ENCODE results near the gene GLIS1.

The GLIS1 gene

DNA sequence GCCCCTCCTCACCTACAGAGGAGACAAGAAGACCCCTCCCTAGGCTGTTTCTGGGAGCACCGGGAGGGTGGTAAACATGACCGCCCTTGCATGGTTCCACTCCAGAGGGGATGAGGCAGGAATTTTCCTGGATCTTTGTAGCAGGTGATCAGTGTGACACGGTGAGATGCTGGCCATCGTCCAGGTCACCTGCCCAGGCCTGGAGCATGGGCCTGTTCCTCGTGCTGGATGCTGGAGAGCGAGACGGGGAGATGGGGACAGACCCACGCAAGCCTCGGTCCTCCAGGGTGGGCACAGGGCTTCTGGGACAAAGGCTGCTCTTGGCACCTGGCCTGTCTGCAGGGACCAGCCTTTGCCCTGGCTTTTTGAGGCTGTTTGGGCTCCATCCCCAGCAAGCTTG, 233.6 kb downstream of the GLIS1 start:
- no peak for DNase-seq

- DNase-seq = no peak
These were observed 234.1 kb downstream of the GLIS1 start for GRCh38 chr1:53504901-53505300.

- DNase-seq = peak; percentile 28
These were observed 235.3 kb downstream of the GLIS1 start for GRCh38 chr1:53503433-53504217.

GRCh38 chr1:53502641-53503432, 236.1 kb downstream of the GLIS1 start:
- peak; percentile 61 for DNase-seq

- no peak for DNase-seq
These were observed 237.6 kb downstream of the GLIS1 start for GRCh38 chr1:53501065-53502005.

DNA sequence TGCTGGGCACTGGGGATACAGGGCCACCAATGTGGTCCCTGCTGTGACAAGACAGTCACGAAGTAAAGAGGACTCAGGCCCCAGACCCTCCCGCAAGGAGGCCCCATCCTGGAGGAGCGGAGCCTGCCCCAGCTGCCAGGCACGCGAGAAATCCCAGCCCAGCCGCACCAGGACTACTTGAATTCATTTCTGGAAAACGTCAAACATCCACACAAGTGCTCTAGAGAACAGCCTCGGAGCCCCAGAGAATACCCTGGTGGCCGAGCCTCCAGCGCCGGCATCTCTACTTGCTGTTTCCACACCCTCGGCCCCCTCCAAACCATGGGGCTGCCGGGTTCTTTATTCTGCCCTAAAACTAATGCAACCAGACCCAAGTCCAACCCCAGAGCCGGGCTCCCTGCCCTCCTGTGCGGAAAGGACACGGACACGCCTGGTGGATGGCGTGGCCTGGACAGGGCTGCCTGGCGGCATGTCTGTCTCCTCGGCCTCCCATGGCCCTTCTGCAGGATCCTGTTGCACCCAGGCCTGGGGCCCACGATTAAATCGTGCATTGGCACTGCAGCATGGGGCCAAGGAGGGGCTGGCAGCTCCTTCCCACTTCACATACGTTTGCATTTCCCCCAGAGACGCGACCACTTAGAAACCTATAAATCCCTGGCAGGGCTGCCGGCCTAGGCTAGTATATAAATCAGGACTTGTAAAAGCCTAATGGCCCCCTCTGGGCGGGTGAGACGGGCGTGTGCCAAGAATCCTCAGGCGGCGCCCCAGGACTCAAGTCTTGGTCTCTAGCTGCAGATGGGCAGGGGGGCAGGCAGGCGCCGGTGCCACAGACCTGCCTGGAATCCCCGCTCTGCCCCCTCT, 238.5 kb downstream of the GLIS1 start:
- no peak for DNase-seq

- no peak for DNase-seq
These were observed 239.4 kb downstream of the GLIS1 start for GRCh38 chr1:53499257-53500203.

DNA sequence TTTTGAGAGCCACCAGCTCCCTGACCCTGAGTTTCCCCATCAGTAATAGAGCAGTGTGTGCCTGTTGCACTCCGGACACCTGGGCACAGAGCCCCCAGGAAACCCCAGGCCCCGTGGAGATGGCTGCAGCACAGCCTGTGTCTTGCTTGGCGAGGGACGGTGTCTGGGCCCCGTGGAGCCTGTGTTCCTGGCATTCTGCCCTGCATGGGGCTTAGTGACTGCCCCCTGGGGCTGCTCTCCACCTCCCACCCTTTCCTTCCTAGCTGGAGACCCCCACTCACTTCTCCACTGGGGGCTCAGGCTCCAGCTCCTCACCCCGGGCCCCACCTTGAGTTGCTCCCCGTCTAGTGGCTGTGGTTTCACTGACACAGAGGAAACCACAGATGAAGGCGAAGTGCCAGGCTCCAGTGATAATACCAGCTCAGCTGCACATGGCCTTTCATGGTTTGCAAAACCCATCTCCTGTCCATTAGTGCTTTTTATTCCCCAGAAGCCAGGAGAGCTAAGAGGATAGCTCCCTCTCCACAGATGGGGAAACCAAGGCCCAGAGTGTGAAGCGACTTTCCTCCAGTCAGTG, 240.3 kb downstream of the GLIS1 start:
- peak; percentile 50 for DNase-seq

DNA sequence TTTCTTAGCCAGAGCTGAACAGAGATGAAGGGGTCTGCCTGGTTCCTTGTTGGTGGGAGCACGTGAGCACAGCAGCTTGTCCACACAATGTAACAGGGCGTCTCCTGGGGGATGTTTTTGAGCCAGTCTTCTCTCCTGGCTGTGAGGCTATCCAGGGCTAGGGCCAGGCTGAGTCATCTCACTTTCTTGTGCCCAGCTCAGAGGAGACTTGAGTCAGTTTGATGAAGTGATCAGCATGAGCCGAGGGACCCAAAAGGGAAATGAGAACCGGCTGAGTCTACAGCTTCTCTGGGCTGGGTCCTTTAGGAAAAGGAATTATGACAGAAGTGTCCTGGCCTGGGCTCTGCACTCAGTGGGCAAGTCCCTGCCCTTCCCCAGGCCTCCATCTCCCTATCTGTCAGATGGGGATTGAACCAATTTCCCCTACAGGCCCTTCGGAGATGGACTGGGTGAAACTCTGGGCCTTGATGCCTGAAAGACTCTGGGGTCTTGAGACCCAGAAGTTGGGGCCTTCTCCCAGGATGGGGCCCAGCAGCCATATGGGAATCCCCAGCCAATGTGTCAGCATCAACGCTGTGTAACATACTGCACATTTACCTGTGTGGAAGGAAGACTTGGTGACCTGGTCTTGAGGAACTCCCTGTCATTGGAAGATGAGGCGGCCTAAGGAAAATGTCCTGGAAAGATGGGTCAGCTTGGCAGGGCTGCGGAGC, 243.2 kb downstream of the GLIS1 start:
- DNase-seq = no peak

DNA sequence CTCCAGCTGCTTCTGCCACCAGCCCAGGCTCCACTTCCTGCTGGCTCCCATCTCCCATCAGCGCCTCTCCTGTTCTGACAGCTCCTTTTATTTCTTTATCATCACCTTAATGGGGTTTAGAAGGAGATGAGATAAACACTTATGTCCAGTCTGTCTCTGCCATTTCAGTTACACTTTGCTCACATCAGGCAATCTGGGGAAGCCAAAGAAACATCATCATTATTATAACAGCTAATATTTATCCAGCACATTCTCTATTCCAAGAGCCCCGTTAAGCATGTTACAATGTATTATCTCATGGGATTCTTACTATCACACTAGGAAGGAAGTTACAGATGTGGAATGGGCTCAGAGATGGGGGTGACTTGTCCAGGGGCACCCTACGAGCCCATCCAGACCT, 248.6 kb downstream of the GLIS1 start:
- no peak for DNase-seq

GRCh38 chr1:53486395-53487026, 252.5 kb downstream of the GLIS1 start:
- no peak for DNase-seq

DNA sequence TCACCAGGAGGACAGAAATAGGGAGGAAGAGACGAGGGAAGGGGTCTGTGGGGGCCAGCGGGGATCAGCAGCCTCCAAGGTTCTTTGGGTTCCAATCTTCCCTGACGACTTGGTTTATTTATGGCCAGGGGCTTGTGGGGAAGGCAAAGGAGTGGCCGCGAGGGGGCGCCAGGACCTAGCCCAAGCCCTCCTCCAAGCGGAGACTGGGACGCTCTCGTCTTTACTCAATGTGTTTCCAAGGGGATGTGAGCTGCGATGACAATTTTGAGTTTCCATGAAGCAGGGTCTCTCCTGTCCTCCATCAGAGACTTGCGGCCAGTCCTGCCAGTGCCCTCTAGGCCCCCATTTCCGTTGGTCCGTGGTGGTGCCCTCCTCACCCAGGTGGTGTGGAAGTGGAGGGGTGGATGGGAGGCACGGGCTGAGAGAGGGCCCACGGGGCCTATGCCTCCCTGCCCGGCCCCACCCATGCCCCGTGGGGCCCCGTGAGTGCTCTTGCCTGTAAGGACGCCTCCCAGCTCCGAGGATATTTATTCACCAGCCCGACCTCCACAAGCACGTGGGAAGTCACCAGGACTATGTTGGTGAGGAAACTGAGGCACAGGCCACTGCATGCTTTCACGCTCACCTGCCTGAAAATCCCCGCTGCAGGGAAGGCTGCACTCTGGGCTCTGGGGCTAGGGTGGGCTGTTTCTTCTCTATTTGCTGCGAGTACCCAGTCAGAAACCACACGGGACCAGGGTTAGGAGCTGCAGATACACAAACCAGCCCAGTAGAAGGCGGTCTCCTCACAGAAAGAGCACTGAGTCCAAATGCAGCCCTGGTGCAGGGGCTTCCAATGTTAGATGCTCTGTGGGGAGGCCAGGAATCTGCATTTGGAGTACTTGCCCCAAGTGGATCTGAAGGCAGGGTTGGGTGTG, 253.2 kb downstream of the GLIS1 start:
- peak; percentile 73 for DNase-seq

DNA sequence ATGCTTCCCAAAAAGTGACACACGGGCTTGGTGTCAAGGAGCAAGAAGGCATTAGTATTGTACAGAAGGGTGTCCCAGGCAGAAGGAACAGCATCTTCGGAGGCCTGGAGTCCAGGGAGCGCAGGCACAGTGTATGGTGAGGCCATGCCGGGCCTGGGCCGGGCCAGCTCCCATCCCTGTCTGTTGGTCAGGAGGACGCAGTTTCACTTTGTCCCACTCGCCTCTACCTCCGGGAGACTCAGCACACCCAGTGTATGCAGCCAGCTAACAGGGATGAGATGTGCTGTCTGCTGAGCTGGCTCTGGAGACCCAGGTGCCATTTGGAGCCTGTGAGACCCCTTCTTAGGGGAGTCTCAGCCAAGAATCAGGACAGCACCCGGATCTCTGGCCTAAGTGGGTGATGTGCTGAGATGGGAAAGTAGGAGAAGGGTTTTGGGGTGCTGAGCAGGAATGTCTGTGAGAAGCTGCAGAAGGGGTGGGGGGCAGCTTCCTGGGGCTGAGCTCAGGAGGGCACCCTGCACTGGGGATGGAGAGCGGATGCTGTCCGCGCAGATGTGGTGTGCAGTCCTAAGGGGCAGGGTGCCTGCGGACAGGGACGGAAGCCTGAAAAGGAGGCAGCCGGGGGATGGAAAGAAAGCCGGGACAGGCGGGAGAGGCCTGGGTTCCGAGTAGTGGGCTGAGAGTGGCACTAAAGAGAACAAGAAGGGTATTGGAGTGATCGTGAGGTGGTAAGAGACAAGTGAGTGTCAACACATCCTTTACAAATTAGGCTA, 254.1 kb downstream of the GLIS1 start:
- no peak for DNase-seq

DNA sequence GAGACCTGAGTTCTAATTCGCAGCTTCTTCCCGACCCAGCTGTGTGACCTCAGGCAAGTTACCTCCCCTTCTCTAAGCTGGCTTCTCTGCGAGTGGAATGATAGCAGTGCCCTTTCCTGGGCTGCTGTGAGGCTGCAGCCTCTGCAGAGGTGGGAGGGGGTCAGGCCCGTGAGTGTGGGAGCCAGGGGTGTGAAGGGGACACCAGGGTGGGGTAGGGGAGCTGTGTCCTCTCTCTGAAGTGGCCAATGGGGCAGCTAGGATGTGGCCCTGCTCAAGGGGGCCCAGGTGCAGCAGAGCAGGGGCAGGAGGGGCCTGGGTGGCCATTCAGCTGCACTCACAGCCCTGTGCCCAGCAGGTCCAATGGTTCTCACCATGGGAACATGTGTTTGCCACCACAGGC, 255.3 kb downstream of the GLIS1 start:
- no peak for DNase-seq

DNA sequence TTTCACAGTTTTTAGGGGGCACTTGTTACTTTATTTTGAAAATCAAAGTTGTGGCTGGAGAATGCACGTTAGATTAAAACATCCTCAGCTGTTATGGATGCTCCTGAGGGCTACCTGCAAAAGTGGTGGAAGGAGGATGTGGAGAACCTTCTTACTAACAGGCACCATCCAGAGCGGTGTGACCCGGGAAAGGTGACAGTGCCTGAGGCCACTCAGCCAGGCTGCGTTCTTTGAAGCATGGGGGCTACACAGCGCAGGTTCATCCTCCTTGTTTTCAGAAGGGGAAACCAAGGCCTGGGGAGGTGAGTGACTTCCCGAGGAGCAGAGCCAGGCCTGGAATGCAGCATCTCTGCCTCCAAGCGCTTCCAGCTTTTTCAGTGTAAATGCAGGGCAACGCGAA, 255.8 kb downstream of the GLIS1 start:
- DNase-seq = no peak

- DNase-seq = no peak
These were observed 256.4 kb downstream of the GLIS1 start for GRCh38 chr1:53482441-53483153.

Measured in fibroblast of skin of back (primary cell).